ENCODE measurements around the gene ZNF224. TPM values are rescaled to one million over a fixed set of nuclear protein-coding genes. Genes with fewer than 3 reads are reported as not detected.

Gene ZNF224
- total and polyA plus RNA-seq, 2 of the 13 experiments (the other 11 are each of a cell fraction or from before 2014, with no cell fraction given): 13.0 to 16.1 TPM

DNA sequence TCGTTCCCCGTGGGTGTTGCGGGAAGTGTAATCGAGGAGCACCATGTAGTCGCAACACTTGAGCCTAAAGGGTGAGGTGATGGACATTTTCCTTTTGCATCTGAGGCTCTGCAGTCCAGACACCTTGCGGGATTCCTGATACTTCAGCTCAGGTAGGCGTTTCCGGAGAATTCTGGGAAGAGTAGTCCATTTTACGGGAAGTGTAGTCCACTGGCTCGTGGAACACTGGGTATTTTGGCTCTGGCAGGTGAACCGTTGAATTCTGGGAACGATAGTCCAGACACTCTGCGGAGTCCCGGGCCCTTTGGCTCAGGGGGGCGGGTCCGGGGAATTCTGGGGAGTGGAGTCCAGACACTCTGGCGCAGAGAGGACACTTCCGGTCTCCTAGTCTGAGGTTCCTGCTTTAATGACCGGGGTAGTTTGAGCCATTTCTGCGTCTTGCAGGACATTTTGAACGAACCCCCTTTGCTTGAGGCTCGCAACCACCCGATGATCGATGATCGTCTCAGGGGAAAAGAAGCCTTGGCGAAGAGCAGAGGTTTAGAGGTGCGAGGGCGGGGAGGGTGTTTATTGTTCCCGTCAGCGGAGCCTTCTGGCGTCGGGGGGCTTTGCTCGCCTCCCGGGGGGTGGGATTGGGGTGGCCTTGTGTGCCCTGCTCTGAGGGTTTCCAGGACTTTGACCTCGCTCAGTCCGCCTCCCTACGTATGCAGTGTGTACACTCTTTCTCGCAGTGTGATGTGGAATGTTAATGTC lies 42.3 kb upstream of the ZNF224 start, which contains the start of gene ZNF223 (continued):
- TF ChIP-seq, protein P1, sequence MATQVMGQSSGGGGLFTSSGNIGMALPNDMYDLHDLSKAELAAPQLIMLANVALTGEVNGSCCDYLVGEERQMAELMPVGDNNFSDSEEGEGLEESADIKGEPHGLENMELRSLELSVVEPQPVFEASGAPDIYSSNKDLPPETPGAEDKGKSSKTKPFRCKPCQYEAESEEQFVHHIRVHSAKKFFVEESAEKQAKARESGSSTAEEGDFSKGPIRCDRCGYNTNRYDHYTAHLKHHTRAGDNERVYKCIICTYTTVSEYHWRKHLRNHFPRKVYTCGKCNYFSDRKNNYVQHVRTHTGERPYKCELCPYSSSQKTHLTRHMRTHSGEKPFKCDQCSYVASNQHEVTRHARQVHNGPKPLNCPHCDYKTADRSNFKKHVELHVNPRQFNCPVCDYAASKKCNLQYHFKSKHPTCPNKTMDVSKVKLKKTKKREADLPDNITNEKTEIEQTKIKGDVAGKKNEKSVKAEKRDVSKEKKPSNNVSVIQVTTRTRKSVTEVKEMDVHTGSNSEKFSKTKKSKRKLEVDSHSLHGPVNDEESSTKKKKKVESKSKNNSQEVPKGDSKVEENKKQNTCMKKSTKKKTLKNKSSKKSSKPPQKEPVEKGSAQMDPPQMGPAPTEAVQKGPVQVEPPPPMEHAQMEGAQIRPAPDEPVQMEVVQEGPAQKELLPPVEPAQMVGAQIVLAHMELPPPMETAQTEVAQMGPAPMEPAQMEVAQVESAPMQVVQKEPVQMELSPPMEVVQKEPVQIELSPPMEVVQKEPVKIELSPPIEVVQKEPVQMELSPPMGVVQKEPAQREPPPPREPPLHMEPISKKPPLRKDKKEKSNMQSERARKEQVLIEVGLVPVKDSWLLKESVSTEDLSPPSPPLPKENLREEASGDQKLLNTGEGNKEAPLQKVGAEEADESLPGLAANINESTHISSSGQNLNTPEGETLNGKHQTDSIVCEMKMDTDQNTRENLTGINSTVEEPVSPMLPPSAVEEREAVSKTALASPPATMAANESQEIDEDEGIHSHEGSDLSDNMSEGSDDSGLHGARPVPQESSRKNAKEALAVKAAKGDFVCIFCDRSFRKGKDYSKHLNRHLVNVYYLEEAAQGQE (IDR thresholded peaks at IDR 0.05; ENCODE audit: borderline replicate concordance in 1 of 2, low read depth in 1 of 2, low read length in 2 of 2): no peak
- TF ChIP-seq KLF12 (CRISPR knock-in tag; IDR thresholded peaks at IDR 0.05; ENCODE audit: borderline replicate concordance) (0 out of 2 replicates have a peak, but pooled peaks have one; percentile 72), EHMT2 (IDR thresholded peaks at IDR 0.05; ENCODE audit: borderline replicate concordance, low read depth, low read length) (0 out of 2 replicates have a peak, but pooled peaks have one; percentile 50), CREM (IDR thresholded peaks at IDR 0.05) (peak; percentile 100), CREM (CRISPR knock-in tag; IDR thresholded peaks at IDR 0.05) (no peak), AGO1 (IDR thresholded peaks at IDR 0.05; ENCODE audit: low read depth, low read length, poor library complexity, severe bottlenecking) (no peak), PAWR (CRISPR knock-in tag; IDR thresholded peaks at IDR 0.05; ENCODE audit: borderline replicate concordance) (no peak), HNRNPH1 (optimal IDR thresholded peaks at IDR 0.05; ENCODE audit: low read depth, low read length) (no peak), ELF4 (CRISPR knock-in tag; IDR thresholded peaks at IDR 0.05; ENCODE audit: borderline replicate concordance) (peak; percentile 82; the same call in 1 of the 2 replicates), TBL1XR1 (IDR thresholded peaks at IDR 0.05; ENCODE audit: borderline replicate concordance, low read length, partially characterized antibody) (peak; percentile 34), IRF2 (CRISPR knock-in tag; IDR thresholded peaks at IDR 0.05) (peak; percentile 99), ZNF614 (CRISPR knock-in tag; IDR thresholded peaks at IDR 0.05; ENCODE audit: borderline replicate concordance) (no peak)
- TF ChIP-seq, protein P2, sequence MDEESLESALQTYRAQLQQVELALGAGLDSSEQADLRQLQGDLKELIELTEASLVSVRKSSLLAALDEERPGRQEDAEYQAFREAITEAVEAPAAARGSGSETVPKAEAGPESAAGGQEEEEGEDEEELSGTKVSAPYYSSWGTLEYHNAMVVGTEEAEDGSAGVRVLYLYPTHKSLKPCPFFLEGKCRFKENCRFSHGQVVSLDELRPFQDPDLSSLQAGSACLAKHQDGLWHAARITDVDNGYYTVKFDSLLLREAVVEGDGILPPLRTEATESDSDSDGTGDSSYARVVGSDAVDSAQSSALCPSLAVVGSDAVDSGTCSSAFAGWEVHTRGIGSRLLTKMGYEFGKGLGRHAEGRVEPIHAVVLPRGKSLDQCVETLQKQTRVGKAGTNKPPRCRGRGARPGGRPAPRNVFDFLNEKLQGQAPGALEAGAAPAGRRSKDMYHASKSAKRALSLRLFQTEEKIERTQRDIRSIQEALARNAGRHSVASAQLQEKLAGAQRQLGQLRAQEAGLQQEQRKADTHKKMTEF (CRISPR knock-in tag; IDR thresholded peaks at IDR 0.05): peak; percentile 65
- TF ChIP-seq, protein P3, sequence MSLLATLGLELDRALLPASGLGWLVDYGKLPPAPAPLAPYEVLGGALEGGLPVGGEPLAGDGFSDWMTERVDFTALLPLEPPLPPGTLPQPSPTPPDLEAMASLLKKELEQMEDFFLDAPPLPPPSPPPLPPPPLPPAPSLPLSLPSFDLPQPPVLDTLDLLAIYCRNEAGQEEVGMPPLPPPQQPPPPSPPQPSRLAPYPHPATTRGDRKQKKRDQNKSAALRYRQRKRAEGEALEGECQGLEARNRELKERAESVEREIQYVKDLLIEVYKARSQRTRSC (CRISPR knock-in tag; IDR thresholded peaks at IDR 0.05; ENCODE audit: low read depth): no peak
- TF ChIP-seq, protein P4, sequence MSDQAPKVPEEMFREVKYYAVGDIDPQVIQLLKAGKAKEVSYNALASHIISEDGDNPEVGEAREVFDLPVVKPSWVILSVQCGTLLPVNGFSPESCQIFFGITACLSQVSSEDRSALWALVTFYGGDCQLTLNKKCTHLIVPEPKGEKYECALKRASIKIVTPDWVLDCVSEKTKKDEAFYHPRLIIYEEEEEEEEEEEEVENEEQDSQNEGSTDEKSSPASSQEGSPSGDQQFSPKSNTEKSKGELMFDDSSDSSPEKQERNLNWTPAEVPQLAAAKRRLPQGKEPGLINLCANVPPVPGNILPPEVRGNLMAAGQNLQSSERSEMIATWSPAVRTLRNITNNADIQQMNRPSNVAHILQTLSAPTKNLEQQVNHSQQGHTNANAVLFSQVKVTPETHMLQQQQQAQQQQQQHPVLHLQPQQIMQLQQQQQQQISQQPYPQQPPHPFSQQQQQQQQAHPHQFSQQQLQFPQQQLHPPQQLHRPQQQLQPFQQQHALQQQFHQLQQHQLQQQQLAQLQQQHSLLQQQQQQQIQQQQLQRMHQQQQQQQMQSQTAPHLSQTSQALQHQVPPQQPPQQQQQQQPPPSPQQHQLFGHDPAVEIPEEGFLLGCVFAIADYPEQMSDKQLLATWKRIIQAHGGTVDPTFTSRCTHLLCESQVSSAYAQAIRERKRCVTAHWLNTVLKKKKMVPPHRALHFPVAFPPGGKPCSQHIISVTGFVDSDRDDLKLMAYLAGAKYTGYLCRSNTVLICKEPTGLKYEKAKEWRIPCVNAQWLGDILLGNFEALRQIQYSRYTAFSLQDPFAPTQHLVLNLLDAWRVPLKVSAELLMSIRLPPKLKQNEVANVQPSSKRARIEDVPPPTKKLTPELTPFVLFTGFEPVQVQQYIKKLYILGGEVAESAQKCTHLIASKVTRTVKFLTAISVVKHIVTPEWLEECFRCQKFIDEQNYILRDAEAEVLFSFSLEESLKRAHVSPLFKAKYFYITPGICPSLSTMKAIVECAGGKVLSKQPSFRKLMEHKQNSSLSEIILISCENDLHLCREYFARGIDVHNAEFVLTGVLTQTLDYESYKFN (CRISPR knock-in tag; conservative IDR thresholded peaks at IDR 0.05): peak; percentile 50; the same call in 1 of the 2 replicates

All from HepG2 (cell line).